ENCODE data around the gene IGSF9B. TPM values are rescaled to one million over a fixed set of nuclear protein-coding genes. Genes with fewer than 3 reads are reported as not detected.

IGSF9B gene
- total RNA-seq, 2 experiments from 2014 or later: 124 to 136 TPM

- intact Hi-C loops (cut with micrococcal nuclease): loop anchor here (5.0 kb wide), 2 partner anchors 40 to 65 kb away; no protein-coding TSS in a partner anchor
- CTCF ChIA-PET: interaction anchor here (0.9 to 1.5 kb wide), 2 partner anchors 22 to 60 kb away, joined by 3 read pairs; no protein-coding TSS in a partner anchor
- ATAC-seq (peak; percentile 92), DNase-seq (peak; percentile 87)
- TF ChIP-seq CTCF (IDR thresholded peaks at IDR 0.05): peak; percentile 72
- H3K27me3 Mint-ChIP-seq: peaks cover 2% of the 10 kb centered on the region
- H3K4me1 Mint-ChIP-seq (ENCODE audit: low read depth): peaks cover 11% of the 10 kb centered on the region
- peak overlapping the region; percentile 85 for H3K27ac Mint-ChIP-seq
- POLR2A ChIA-PET: interaction anchor here (0.9 to 1.0 kb wide), 2 partner anchors 10 to 14 kb away, joined by 3 to 5 read pairs; no protein-coding TSS in a partner anchor
- H3K36me3 Mint-ChIP-seq (ENCODE audit: low read depth): no peaks in the 10 kb centered on the region
- H3K4me3 Mint-ChIP-seq: peak overlapping the region; percentile 76
- H3K9me3 Mint-ChIP-seq: no peaks in the 10 kb centered on the region
These were observed 10.3 kb upstream of the IGSF9B start for GRCh38 chr11:133966921-133967598.

- Mint-ChIP-seq H3K27me3 (peaks cover 2% of the 10 kb centered on the region), H3K9me3 (no peaks in the 10 kb centered on the region), H3K4me3 (no peak overlapping the region), H3K4me1 (ENCODE audit: low read depth) (peaks cover 15% of the 10 kb centered on the region), H3K27ac (no peak overlapping the region), H3K36me3 (ENCODE audit: low read depth) (no peaks in the 10 kb centered on the region)
- CTCF ChIA-PET: interaction anchor here (0.9 to 1.5 kb wide), 2 partner anchors 21 to 60 kb away, joined by 3 read pairs; no protein-coding TSS in a partner anchor
- POLR2A ChIA-PET: interaction anchor here (0.9 to 1.0 kb wide), 2 partner anchors 9 to 15 kb away, joined by 3 to 5 read pairs; no protein-coding TSS in a partner anchor
- no peak for ATAC-seq
- DNase-seq: no peak
- intact Hi-C loops (cut with micrococcal nuclease): loop anchor here (5.0 kb wide), 2 partner anchors 39 to 66 kb away; no protein-coding TSS in a partner anchor
- no peak for TF ChIP-seq CTCF (IDR thresholded peaks at IDR 0.05)
These were observed 9.4 kb upstream of the IGSF9B start for GRCh38 chr11:133966172-133966651.

GRCh38 chr11:133965031-133965601 lies 8.3 kb upstream of the IGSF9B start:
- ChIA-PET POLR2A (no interaction called here), CTCF (interaction anchor here (1.1 to 1.3 kb wide), 2 partner anchors 18 to 37 kb away, joined by 3 read pairs; no protein-coding TSS in a partner anchor)
- no peak for TF ChIP-seq CTCF (IDR thresholded peaks at IDR 0.05)
- Mint-ChIP-seq H3K36me3 (ENCODE audit: low read depth) (no peaks in the 10 kb centered on the region), H3K4me1 (ENCODE audit: low read depth) (peaks cover 15% of the 10 kb centered on the region), H3K27ac (no peak overlapping the region), H3K27me3 (peaks cover 2% of the 10 kb centered on the region), H3K4me3 (no peak overlapping the region), H3K9me3 (no peaks in the 10 kb centered on the region)
- DNase-seq (no peak), ATAC-seq (no peak)
- intact Hi-C loops (cut with micrococcal nuclease): loop anchor here (5.0 kb wide), 2 partner anchors 38 to 67 kb away; no protein-coding TSS in a partner anchor

- intact Hi-C loops (cut with micrococcal nuclease): no loop called here
- no peaks in the 10 kb centered on the region for H3K9me3 Mint-ChIP-seq
- TF ChIP-seq CTCF (IDR thresholded peaks at IDR 0.05): no peak
- H3K36me3 Mint-ChIP-seq (ENCODE audit: low read depth): no peaks in the 10 kb centered on the region
- ChIA-PET CTCF (no interaction called here), POLR2A (no interaction called here)
- H3K27me3 Mint-ChIP-seq: peaks cover 3% of the 10 kb centered on the region
- no peak for DNase-seq
- ATAC-seq: no peak
- H3K27ac Mint-ChIP-seq: no peak overlapping the region
- H3K4me3 Mint-ChIP-seq: no peak overlapping the region
- peaks cover 15% of the 10 kb centered on the region for H3K4me1 Mint-ChIP-seq (ENCODE audit: low read depth)
These were observed 7.6 kb upstream of the IGSF9B start for GRCh38 chr11:133964356-133964755.
